SK-N-SH treated with all-trans-retinoic acid at 6 μM for 48 hours (cell line): Measurements from ENCODE around the gene CXCL13.
A peak's percentile ranks its signal among the peaks of the same experiment; 100 is the strongest.

Experiments
- ATAC-seq: fragments of 200-7000 bp; cut with Tn5 transposase; 3 replicates; pipeline ENCODE4 v1.9.1; 2020; ENCODE audit warnings: mild to moderate bottlenecking, moderate library complexity
- ARNTL ChIP-seq: fragments of 450-650 bp; formaldehyde crosslinking; IDR thresholded peaks from 2 replicates; pipeline ENCODE4 v1.5.0; 2020; ENCODE audit warnings: low read depth, mild to moderate bottlenecking, moderate library complexity, borderline replicate concordance
- BACH2 ChIP-seq: fragments of 250-450 bp; sonication (Bioruptor Pico); IDR thresholded peaks from 2 replicates; pipeline ENCODE4 v1.9.0; 2021; ENCODE audit warnings: mild to moderate bottlenecking, borderline replicate concordance
- CSDC2 ChIP-seq: fragments of 250-450 bp; sonication (Bioruptor Pico); IDR thresholded peaks from 2 replicates; pipeline ENCODE4 v1.5.0; 2020; ENCODE audit warnings: mild to moderate bottlenecking, moderate library complexity
- GLIS3 ChIP-seq: fragments of 250-450 bp; sonication (Bioruptor Pico); IDR thresholded peaks from 2 replicates; pipeline ENCODE4 v1.5.0; 2020; ENCODE audit warnings: mild to moderate bottlenecking, moderate library complexity
- ISL1 ChIP-seq: fragments of 250-450 bp; sonication (Bioruptor Pico); IDR thresholded peaks from 2 replicates; pipeline ENCODE4 v2.1.2; 2022; ENCODE audit warnings: mild to moderate bottlenecking, moderate library complexity
- OSR1 ChIP-seq: fragments of 250-450 bp; sonication (Bioruptor Pico); IDR thresholded peaks from 2 replicates; pipeline ENCODE4 v1.8.0; 2022; ENCODE audit warnings: moderate library complexity, mild to moderate bottlenecking, inconsistent platforms
- PPARA ChIP-seq: fragments of 250-450 bp; sonication (Bioruptor Pico); IDR thresholded peaks from 2 replicates; pipeline ENCODE4 v1.5.0; 2020; ENCODE audit warnings: mild to moderate bottlenecking, borderline replicate concordance
- RARB ChIP-seq: fragments of 250-450 bp; sonication (Bioruptor Pico); IDR thresholded peaks from 2 replicates; pipeline ENCODE4 v1.8.0; 2021; ENCODE audit warnings: mild to moderate bottlenecking, moderate library complexity
- SNAI2 ChIP-seq: fragments of 250-450 bp; sonication (Bioruptor Pico); IDR thresholded peaks from 2 replicates; pipeline ENCODE4 v1.5.0; 2020; ENCODE audit warnings: mild to moderate bottlenecking, moderate library complexity
- TCF4 ChIP-seq: fragments of 250-450 bp; sonication (Bioruptor Pico); IDR thresholded peaks from 2 replicates; pipeline ENCODE4 v1.8.0; 2021; ENCODE audit warnings: mild to moderate bottlenecking, moderate library complexity, borderline replicate concordance
- TOX ChIP-seq: fragments of 250-450 bp; sonication (Bioruptor Pico); IDR thresholded peaks from 2 replicates; pipeline ENCODE4 v1.8.0; 2021; ENCODE audit warnings: mild to moderate bottlenecking, moderate library complexity, borderline replicate concordance
- ZC3H10 ChIP-seq: fragments of 250-450 bp; sonication (Bioruptor Pico); IDR thresholded peaks from 2 replicates; pipeline ENCODE4 v1.5.1; 2021; ENCODE audit warnings: mild to moderate bottlenecking, moderate library complexity
- ZFP3 ChIP-seq: fragments of 250-450 bp; sonication (Bioruptor Pico); IDR thresholded peaks from 2 replicates; pipeline ENCODE4 v1.5.0; 2020; ENCODE audit warnings: mild to moderate bottlenecking, moderate library complexity
- ZFP30 ChIP-seq: fragments of 450-650 bp; formaldehyde crosslinking; IDR thresholded peaks from 2 replicates; pipeline ENCODE4 v1.5.0; 2022; ENCODE audit warnings: mild to moderate bottlenecking, moderate library complexity
- ZNF565 ChIP-seq: fragments of 450-650 bp; formaldehyde crosslinking; conservative IDR thresholded peaks from 2 replicates; pipeline ENCODE4 v1.5.0; 2020; ENCODE audit warnings: low read depth, mild to moderate bottlenecking, moderate library complexity
- ZNF70 ChIP-seq: fragments of 450-650 bp; formaldehyde crosslinking; IDR thresholded peaks from 2 replicates; pipeline ENCODE4 v1.5.0; 2020; ENCODE audit warnings: mild to moderate bottlenecking, moderate library complexity
- ZNF8 ChIP-seq: fragments of 450-650 bp; formaldehyde crosslinking; IDR thresholded peaks from 2 replicates; pipeline ENCODE4 v1.5.0; 2020; ENCODE audit warnings: mild to moderate bottlenecking, moderate library complexity
- TF ChIP-seq, protein P1 (sequence below): fragments of 250-450 bp; sonication (Bioruptor Pico); IDR thresholded peaks from 2 replicates; pipeline ENCODE4 v1.8.0; 2020; ENCODE audit warnings: mild to moderate bottlenecking, moderate library complexity, borderline replicate concordance
- TF ChIP-seq, protein P2 (sequence below): fragments of 250-450 bp; sonication (Bioruptor Pico); IDR thresholded peaks from 2 replicates; pipeline ENCODE4 v1.5.1; 2021; ENCODE audit warnings: mild to moderate bottlenecking, moderate library complexity
- TF ChIP-seq, protein P3 (sequence below): fragments of 250-450 bp; sonication (Bioruptor Pico); IDR thresholded peaks from 2 replicates; pipeline ENCODE4 v1.8.0; 2021; ENCODE audit warnings: low read depth, mild to moderate bottlenecking, moderate library complexity, borderline replicate concordance
- TF ChIP-seq, protein P4 (sequence below): fragments of 250-450 bp; sonication (Bioruptor Pico); IDR thresholded peaks from 2 replicates; pipeline ENCODE4 v1.5.0; 2020; ENCODE audit warnings: mild to moderate bottlenecking, moderate library complexity

CXCL13 gene

DNA sequence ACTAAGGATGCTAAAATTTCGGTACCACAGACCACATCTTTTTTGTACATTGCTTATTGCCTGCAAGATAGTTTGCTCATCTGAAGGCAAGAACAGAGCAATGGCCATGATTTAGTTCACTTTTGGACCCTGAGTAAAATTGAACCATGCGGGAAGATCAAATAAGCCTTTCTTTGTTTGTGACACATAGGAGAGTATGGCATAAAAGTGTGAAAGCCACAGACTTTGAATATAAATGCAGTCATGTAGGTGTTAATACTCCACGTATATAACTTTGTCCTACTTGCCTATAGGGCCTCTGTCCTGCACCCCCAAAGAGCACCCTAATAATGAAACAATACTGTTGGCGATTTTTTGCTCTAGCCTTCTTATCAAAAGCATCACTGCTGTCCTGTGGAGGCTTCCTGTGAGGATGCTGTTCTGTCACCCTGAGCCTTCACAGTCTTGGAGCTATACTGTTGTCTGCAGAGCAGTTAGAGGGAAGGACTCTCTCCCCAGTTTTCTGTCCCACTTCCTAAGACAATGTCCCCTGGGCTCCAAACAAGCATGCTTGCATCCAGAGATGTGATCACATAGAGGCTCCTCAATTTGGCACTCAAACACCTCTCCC lies 10.2 kb upstream of the CXCL13 start:
- no peak for ATAC-seq
- no peak for TF ChIP-seq ZFP3
- TF ChIP-seq BACH2 (CRISPR knock-in tag): no peak
- TF ChIP-seq OSR1 (CRISPR knock-in tag): no peak
- TF ChIP-seq GLIS3 (CRISPR knock-in tag): no peak
- TF ChIP-seq ZFP30 (CRISPR knock-in tag): no peak
- TF ChIP-seq SNAI2 (CRISPR knock-in tag): no peak
- no peak for TF ChIP-seq ZC3H10 (CRISPR knock-in tag)
- TF ChIP-seq, protein P1, sequence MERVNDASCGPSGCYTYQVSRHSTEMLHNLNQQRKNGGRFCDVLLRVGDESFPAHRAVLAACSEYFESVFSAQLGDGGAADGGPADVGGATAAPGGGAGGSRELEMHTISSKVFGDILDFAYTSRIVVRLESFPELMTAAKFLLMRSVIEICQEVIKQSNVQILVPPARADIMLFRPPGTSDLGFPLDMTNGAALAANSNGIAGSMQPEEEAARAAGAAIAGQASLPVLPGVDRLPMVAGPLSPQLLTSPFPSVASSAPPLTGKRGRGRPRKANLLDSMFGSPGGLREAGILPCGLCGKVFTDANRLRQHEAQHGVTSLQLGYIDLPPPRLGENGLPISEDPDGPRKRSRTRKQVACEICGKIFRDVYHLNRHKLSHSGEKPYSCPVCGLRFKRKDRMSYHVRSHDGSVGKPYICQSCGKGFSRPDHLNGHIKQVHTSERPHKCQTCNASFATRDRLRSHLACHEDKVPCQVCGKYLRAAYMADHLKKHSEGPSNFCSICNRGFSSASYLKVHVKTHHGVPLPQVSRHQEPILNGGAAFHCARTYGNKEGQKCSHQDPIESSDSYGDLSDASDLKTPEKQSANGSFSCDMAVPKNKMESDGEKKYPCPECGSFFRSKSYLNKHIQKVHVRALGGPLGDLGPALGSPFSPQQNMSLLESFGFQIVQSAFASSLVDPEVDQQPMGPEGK: no peak
- no peak for TF ChIP-seq RARB
- TF ChIP-seq PPARA (CRISPR knock-in tag): no peak
- TF ChIP-seq, protein P2, sequence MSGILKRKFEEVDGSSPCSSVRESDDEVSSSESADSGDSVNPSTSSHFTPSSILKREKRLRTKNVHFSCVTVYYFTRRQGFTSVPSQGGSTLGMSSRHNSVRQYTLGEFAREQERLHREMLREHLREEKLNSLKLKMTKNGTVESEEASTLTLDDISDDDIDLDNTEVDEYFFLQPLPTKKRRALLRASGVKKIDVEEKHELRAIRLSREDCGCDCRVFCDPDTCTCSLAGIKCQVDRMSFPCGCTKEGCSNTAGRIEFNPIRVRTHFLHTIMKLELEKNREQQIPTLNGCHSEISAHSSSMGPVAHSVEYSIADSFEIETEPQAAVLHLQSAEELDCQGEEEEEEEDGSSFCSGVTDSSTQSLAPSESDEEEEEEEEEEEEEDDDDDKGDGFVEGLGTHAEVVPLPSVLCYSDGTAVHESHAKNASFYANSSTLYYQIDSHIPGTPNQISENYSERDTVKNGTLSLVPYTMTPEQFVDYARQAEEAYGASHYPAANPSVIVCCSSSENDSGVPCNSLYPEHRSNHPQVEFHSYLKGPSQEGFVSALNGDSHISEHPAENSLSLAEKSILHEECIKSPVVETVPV (CRISPR knock-in tag): no peak
- TF ChIP-seq ZNF70: no peak
- no peak for TF ChIP-seq ZNF565 (CRISPR knock-in tag)
- TF ChIP-seq, protein P3, sequence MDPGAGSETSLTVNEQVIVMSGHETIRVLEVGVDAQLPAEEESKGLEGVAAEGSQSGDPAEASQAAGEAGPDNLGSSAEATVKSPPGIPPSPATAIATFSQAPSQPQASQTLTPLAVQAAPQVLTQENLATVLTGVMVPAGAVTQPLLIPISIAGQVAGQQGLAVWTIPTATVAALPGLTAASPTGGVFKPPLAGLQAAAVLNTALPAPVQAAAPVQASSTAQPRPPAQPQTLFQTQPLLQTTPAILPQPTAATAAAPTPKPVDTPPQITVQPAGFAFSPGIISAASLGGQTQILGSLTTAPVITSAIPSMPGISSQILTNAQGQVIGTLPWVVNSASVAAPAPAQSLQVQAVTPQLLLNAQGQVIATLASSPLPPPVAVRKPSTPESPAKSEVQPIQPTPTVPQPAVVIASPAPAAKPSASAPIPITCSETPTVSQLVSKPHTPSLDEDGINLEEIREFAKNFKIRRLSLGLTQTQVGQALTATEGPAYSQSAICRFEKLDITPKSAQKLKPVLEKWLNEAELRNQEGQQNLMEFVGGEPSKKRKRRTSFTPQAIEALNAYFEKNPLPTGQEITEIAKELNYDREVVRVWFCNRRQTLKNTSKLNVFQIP: no peak
- no peak for TF ChIP-seq CSDC2 (CRISPR knock-in tag)

DNA sequence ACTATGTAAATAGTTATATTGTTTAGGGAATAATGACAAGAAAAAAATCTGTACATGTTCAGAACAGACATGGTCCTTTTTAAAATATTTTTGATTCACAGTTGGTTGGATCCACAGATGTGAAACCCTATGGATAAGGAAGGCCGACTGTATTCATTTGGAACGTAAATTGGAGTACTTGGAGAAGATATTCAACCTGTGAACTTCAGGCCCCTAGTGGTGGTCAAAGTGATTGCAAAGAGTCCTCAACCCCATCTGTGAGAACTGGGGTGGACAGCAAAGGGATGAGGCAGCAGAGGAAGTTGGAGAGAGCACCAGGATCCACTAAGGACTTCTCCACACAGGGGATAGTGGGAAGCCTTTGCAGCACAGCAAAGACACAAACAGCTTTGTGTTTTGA lies 6.2 kb upstream of the CXCL13 start:
- no peak for TF ChIP-seq SNAI2 (CRISPR knock-in tag)
- TF ChIP-seq OSR1 (CRISPR knock-in tag): no peak
- no peak for TF ChIP-seq CSDC2 (CRISPR knock-in tag)
- no peak for TF ChIP-seq ZNF565 (CRISPR knock-in tag)
- TF ChIP-seq ISL1 (CRISPR knock-in tag): no peak
- no peak for TF ChIP-seq TOX
- no peak for TF ChIP-seq ZFP3
- TF ChIP-seq GLIS3 (CRISPR knock-in tag): no peak
- TF ChIP-seq, protein P2 (CRISPR knock-in tag): no peak
- TF ChIP-seq PPARA (CRISPR knock-in tag): no peak
- no peak for TF ChIP-seq ZC3H10 (CRISPR knock-in tag)
- TF ChIP-seq ARNTL (CRISPR knock-in tag): no peak
- TF ChIP-seq ZNF70: no peak
- TF ChIP-seq TCF4 (CRISPR knock-in tag): no peak
- TF ChIP-seq, protein P4, sequence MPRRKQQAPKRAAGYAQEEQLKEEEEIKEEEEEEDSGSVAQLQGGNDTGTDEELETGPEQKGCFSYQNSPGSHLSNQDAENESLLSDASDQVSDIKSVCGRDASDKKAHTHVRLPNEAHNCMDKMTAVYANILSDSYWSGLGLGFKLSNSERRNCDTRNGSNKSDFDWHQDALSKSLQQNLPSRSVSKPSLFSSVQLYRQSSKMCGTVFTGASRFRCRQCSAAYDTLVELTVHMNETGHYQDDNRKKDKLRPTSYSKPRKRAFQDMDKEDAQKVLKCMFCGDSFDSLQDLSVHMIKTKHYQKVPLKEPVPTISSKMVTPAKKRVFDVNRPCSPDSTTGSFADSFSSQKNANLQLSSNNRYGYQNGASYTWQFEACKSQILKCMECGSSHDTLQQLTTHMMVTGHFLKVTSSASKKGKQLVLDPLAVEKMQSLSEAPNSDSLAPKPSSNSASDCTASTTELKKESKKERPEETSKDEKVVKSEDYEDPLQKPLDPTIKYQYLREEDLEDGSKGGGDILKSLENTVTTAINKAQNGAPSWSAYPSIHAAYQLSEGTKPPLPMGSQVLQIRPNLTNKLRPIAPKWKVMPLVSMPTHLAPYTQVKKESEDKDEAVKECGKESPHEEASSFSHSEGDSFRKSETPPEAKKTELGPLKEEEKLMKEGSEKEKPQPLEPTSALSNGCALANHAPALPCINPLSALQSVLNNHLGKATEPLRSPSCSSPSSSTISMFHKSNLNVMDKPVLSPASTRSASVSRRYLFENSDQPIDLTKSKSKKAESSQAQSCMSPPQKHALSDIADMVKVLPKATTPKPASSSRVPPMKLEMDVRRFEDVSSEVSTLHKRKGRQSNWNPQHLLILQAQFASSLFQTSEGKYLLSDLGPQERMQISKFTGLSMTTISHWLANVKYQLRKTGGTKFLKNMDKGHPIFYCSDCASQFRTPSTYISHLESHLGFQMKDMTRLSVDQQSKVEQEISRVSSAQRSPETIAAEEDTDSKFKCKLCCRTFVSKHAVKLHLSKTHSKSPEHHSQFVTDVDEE (CRISPR knock-in tag): no peak
- TF ChIP-seq ZNF8 (CRISPR knock-in tag): no peak
- TF ChIP-seq ZFP30 (CRISPR knock-in tag): no peak
- TF ChIP-seq, protein P3: no peak
- TF ChIP-seq, protein P1: no peak
- TF ChIP-seq RARB: no peak
- peak; percentile 89 for ATAC-seq
